ENCODE data around the gene TSPAN33. TPM values are rescaled to one million over a fixed set of nuclear protein-coding genes. Genes with fewer than 3 reads are reported as not detected.
"Not testable (repeated sequence)": the region's sequence is repeated elsewhere in the genome, so short reads cannot be mapped to it uniquely, and the experiment has no call there.

Gene TSPAN33
- total and polyA plus RNA-seq, 9 donors: 1.7 to 9.3 (median 6.0) TPM

DNA sequence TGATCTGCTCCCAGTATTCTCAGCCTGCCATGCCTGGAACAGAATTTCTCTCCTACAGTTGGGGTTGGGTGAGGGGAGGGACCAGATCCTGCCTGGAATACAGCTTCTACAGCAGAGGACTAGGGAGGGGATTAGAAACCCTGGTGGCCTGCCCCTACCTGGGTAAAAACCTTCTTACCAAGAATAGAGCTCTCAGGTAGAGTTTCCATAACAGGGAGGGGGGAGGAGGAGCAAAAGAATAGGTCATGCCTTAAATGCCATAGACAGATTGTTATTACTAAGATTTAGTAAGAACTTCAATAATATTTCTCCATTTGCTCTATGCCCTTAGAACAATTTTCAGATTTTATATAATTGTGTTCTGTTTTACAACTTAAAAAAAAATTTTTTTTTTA, 33.5 kb upstream of the TSPAN33 start:
- DNase-seq: no peak
- Histone ChIP-seq H3K27me3 (no peaks in the 10 kb centered on the region), H3K4me3 (no peak overlapping the region), H3K36me3 (no peaks in the 10 kb centered on the region), H3K9me3 (peaks cover 0 to 4% of the 10 kb centered on the region in 2 donors), H3K27ac (no peak overlapping the region), H3K4me1 (ENCODE audit: insufficient read depth) (peaks cover 2% of the 10 kb centered on the region)
- intact Hi-C loops (cut with DNase I): no loop called here
- TF ChIP-seq, protein P1, sequence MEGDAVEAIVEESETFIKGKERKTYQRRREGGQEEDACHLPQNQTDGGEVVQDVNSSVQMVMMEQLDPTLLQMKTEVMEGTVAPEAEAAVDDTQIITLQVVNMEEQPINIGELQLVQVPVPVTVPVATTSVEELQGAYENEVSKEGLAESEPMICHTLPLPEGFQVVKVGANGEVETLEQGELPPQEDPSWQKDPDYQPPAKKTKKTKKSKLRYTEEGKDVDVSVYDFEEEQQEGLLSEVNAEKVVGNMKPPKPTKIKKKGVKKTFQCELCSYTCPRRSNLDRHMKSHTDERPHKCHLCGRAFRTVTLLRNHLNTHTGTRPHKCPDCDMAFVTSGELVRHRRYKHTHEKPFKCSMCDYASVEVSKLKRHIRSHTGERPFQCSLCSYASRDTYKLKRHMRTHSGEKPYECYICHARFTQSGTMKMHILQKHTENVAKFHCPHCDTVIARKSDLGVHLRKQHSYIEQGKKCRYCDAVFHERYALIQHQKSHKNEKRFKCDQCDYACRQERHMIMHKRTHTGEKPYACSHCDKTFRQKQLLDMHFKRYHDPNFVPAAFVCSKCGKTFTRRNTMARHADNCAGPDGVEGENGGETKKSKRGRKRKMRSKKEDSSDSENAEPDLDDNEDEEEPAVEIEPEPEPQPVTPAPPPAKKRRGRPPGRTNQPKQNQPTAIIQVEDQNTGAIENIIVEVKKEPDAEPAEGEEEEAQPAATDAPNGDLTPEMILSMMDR (IDR thresholded peaks at IDR 0.05): no peak
- TF ChIP-seq EP300 (IDR thresholded peaks at IDR 0.05): no peak

DNA sequence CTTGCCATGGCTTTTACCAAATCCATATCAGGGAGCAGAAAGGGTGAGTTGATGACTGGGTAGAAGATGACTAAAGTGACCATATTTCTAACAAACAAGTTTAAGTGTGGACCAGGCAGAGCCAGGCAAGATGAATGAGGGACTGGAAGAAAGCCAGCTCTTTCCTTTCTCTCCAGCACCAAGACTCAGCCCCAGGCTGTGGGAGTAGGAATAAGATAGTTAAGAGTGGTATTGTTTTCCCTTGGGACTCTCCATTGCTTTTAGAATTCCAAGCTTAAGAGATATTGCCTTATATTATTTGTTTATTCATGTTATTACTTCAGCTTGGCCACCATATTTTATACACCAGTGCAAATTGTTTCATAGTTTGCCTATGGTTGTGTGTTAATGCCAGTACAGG, 28.8 kb upstream of the TSPAN33 start:
- TF ChIP-seq EP300 (IDR thresholded peaks at IDR 0.05): no peak
- no peak for DNase-seq
- H3K27ac ChIP-seq: no peak overlapping the region
- H3K36me3 ChIP-seq: no peaks in the 10 kb centered on the region
- no peaks in the 10 kb centered on the region for H3K27me3 ChIP-seq
- H3K9me3 ChIP-seq: peaks cover 0 to 4% of the 10 kb centered on the region in 2 donors
- H3K4me3 ChIP-seq: no peak overlapping the region
- intact Hi-C loops (cut with DNase I): no loop called here
- H3K4me1 ChIP-seq (ENCODE audit: insufficient read depth): peaks cover under 1% of the 10 kb centered on the region

DNA sequence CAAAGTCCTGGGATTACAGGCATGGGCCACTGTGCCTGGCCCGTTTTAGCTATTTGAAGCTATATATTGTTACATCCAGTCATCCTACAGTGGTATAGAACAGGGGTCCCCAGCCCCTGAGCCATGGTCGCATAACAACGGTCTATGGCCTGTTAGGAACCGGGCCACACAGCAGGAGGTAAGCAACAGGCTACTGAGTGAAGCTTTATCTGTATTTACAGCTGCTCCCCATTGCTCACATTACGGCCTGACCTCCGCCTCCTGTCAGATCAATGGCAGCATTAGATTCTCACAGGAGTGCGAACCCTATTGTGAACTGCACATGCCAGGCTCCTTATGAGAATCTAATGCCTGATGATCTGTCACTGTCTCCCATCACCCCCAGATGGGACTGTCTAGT, 26.3 kb upstream of the TSPAN33 start:
- no peak for DNase-seq
- no peak overlapping the region for H3K27ac ChIP-seq
- intact Hi-C loops (cut with DNase I): no loop called here
- no peak overlapping the region for H3K4me3 ChIP-seq
- H3K9me3 ChIP-seq: peaks cover 0 to 9% of the 10 kb centered on the region in 2 donors
- no peak for TF ChIP-seq POLR2A (IDR thresholded peaks at IDR 0.05)
- no peak for TF ChIP-seq EP300 (IDR thresholded peaks at IDR 0.05)
- TF ChIP-seq, protein P1 (IDR thresholded peaks at IDR 0.05): no peak
- WGBS, 3 donors: 79 to 90% (median 86%) methylated on average over 7 of the region's 7 CpGs
- no peaks in the 10 kb centered on the region for H3K36me3 ChIP-seq
- no peaks in the 10 kb centered on the region for H3K27me3 ChIP-seq
- H3K4me1 ChIP-seq (ENCODE audit: insufficient read depth): no peaks in the 10 kb centered on the region

DNA sequence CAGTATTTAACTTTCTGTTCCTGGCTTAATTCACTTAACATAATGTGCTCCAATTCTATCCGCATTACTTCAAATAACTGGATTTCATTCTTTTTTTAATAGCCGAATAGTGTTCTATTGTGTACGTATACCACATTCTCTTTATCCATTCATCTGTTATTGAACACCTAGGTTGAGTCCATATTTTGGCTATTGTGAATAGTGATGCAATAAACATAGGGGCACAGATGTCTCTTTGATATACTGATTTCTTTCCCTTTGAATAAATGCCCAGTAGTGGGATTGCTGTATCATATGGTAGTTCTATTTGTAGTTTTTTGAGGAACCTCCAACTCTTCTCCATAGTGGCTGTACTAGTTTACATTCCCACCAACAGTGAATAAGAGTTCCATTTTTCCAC, 25.5 kb upstream of the TSPAN33 start:
- Histone ChIP-seq H3K27ac (no peak overlapping the region), H3K36me3 (no peaks in the 10 kb centered on the region), H3K4me3 (no peak overlapping the region), H3K27me3 (no peaks in the 10 kb centered on the region), H3K9me3 (peaks cover 0 to 9% of the 10 kb centered on the region in 2 donors), H3K4me1 (ENCODE audit: insufficient read depth) (no peaks in the 10 kb centered on the region)
- TF ChIP-seq POLR2A (IDR thresholded peaks at IDR 0.05) (no peak), EP300 (IDR thresholded peaks at IDR 0.05) (no peak)
- TF ChIP-seq, protein P1 (IDR thresholded peaks at IDR 0.05): no peak
- no peak for DNase-seq
- 78 to 98% (median 96%) methylated on average over 3 of the region's 3 CpGs for whole genome bisulfite sequencing, 3 donors
- intact Hi-C loops (cut with DNase I): no loop called here

DNA sequence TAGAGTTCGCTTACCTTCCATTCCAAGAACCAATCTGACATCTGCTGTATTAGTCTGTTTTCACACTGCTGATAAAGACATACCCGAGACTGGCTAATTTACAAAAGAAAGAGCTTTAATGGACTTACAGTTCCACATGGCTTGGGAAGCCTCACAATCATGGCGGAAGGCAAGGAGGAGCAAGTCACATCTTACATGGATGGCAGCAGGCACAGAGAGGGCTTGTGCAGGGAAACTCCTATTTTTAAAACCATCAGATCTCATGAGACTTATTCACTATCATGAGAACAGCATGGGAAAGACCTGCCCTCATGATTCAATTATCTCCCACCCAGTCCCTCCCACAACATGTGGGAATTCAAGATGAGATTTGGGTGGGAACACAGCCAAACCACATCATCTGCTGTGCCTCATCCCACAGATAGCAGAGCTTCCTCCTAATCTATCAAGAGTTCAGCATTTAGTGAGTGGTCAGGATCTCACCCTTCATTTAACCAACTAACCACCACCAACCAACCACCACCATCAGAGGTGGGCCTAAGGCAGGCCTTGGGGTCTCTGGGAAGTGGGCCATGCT, 22.9 kb upstream of the TSPAN33 start:
- H3K9me3 ChIP-seq; H3K27ac ChIP-seq; H3K4me3 ChIP-seq; H3K27me3 ChIP-seq; H3K4me1 ChIP-seq (ENCODE audit: insufficient read depth); DNase-seq; intact Hi-C loops (cut with DNase I); H3K36me3 ChIP-seq: not testable (repeated sequence)
- 90 to 94% (median 93%) methylated on average over 3 of the region's 3 CpGs for WGBS, 3 donors
